Mucosa of gallbladder (tissue), 1 donor: ENCODE measurements around the gene P2RY8. TPM values are rescaled to one million over a fixed set of nuclear protein-coding genes. Genes with fewer than 3 reads are reported as not detected.
"Not testable (repeated sequence)": the region's sequence is repeated elsewhere in the genome, so short reads cannot be mapped to it uniquely, and the experiment has no call there.

Experiments used
- DNase-seq: peaks from one replicate; pipeline ENCODE4 v3.0.0-alpha.2; 2020; ENCODE audit warnings: low spot score
- total RNA-seq: library from RNA; stranded (reverse); gene quantifications from one replicate; pipeline ENCODE4 v1.2.1, GENCODE V29; 2021
- donor health status: DM: no; HTN: no; CAD: no.

The P2RY8 gene
- total RNA-seq, 1 donor from 2014 or later, result 2.3 TPM

- no peak for DNase-seq
Measured at GRCh38 chrX:1520350-1520749, 16.6 kb downstream of the P2RY8 start.

DNA sequence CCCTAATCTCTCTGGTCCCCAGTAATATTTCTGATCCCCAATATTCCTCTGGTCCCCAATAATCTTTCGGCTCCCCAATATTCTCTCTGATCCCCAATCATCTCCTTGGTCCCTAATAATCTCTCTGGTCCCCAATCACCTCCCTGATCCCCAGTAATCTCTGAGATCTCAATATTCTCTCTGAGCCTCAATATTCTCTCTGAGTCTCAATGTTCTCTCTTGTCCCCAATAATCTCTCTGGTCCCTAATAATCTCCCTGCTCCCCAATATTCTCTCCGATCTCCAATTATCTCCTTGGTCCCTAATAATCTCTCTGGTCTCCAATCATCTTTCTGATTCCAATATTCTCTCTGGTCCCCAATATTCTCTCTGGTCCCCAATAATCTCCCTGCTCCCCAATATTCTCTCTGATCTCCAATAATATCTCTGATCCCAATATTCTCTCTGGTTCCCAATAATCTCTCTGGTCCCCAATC lies 17.9 kb downstream of the P2RY8 start:
- DNase-seq, result no peak

GRCh38 chrX:1518512-1518911 lies 18.5 kb downstream of the P2RY8 start:
- no peak for DNase-seq

DNA sequence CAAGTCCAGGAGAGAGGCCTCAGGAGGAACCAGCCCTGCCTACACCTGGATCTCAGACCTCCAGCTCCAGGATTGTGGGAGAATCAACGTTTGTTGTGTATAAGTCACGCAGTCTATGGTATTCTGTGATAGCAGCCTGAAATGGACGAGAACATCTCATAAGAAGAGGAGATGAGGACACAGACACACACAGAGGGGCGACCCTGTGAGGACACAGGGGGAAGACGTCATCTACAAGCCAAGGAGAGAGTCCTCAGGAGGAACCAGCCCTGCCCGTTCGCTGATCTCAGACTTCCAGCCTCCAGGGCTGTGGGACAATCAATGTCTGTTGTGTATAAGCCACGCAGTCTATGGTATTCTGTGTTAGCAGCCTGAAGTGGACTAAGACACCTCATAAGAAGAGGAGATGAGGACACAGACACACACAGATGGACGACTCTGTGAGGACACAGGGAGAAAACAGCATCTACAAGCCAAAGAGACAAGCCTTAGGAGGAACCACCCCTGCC lies 20.3 kb downstream of the P2RY8 start:
- DNase-seq, result no peak

GRCh38 chrX:1511829-1512228 lies 25.2 kb downstream of the P2RY8 start:
- DNase-seq, result no peak

DNA sequence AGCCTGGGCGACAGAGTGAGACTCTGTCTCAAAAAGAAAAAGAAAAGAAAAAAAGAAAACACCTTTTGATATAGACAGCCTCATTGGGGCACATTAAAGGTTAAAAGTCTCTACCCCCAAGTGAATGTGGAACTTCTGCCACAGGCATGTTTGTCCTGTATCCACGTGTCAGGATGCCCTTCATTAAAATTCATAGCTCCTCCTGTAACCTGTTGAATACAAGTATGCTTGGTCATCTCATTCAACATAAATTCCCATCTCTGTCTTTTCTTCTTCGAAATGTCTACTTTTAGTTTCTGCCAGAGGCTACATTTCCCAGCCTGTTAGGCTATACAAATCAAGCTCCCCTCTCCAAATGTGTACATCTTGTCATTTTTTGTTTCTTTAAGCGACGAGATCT lies 25.8 kb downstream of the P2RY8 start:
- DNase-seq, result no peak

GRCh38 chrX:1507511-1508463 lies 29.2 kb downstream of the P2RY8 start:
- DNase-seq, result no peak

- DNase-seq, result no peak
Measured at GRCh38 chrX:1506916-1507315, 30.1 kb downstream of the P2RY8 start.

DNA sequence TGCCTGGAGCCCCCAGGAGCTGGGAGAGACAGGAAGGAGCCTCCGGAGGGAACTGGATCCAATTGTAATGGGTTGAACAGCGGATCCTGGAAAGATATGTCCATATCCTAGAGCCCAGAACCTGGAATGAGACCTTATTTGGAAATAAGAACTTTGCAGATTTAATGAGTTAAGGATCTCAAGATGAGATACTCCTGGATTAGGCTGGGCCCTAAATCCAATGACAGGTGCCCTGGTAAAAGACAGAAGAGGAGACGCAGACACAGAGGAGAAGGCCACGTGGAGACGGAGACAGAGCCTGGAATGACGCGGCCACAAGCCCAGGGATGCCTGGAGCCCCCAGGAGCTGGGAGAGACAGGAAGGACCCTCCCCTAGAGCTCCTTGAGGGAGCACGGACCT lies 34.1 kb downstream of the P2RY8 start:
- DNase-seq, result no peak

DNA sequence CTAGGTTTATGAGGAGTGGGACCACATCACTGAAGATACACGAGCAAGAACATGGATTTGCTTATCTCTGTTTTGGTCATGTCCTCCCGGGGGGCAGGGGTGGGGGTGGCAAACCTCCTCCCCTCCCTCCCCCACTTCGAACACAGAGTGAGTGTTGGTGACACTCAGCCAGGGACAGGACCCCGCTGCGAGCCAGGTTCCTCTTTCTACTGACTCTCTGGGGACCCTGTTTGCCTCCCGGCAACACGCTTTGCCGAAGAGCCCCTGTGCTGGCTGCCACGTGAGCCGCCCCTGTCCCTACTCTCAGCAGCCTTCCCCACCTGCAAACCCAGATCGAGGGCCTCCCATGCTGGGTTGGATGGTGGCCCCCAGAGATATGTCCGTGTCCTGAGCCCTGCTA lies 34.7 kb downstream of the P2RY8 start:
- no peak for DNase-seq

DNA sequence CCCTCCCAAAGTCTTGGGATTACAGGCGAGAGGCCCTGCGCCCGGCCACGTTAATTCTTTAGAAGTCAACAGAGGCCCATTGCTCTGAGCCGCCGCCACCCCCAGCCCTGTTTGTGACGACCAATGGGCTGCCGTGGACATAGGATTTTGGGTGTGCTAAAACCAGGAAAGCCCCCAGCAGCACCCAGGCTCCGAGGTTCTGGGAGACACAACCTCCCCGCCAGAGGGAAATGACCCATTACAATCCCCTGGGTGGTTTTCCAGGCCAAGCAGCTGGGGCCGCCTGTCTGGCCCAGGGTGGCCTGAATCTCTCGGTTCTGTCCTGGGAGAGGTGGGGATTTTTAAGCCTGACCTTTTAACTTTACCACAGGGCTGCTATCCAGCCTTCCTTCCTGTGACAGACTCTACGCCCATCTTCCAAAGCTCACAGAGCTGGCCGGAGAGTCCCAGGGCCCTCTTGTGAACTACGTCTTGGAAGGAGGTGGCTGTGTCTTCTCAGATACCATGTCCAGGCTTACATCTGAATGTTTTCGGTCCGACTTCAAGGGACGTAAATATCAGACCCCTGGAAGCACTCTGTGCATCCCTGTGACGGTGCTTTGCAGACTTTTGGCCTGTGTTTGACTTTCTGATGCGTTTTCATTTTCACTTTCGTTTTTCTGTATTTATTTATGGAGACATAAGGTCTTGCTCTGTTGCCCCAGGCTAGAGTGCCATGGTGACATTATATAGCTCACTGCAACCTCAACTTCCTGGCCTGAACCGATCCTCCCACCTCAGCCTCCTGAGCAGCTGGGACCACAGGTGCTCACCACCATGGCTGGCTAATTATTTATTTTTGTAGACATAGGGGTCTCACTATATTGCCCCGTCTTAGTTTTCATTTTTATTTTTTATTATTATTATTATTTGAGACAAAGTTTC lies 36.0 kb downstream of the P2RY8 start:
- no peak for DNase-seq

DNA sequence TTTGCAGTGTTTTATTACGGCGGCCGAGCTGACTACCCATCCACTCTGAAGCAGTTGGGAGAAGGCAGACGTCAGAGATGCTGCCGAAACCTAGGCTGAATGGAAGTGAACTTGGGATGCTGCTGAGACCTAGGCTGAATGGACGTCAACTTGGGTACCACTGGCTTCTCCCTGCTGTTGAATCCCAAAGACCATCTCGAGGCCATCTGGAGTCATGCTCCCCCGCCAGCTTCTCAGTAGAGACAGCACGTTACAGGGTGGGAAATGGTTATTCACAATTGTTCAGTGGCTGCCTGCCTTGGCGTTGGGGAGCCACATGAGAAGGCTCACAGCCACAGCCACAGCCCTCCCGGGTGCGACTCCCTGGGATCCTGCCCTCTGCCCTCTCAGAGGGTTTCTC lies 40.9 kb downstream of the P2RY8 start:
- DNase-seq, result no peak

- DNase-seq, result no peak
Measured at GRCh38 chrX:1493877-1494510, 43.0 kb downstream of the P2RY8 start.

DNA sequence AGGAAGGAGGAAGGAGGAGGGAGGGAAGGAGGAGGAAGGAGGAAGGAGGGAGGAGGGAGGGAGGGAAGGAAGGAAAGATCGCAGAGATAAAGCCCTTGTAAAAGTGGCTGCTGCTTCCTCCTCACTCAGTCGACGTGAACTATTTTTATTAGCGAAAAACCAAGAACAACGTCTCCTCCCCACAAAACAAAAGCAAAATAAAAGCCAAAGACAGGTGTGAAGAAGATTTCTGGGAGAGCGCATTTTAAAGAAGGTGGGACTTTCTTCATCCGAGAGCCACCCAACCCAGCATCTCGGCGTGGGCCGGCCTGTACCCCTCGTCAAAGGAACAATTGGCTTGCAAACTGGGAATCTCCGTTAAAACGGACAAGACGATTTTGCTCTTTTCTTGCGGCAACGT lies 43.6 kb downstream of the P2RY8 start:
- no peak for DNase-seq

- no peak for DNase-seq
Measured at GRCh38 chrX:1492421-1493012, 44.5 kb downstream of the P2RY8 start.

DNA sequence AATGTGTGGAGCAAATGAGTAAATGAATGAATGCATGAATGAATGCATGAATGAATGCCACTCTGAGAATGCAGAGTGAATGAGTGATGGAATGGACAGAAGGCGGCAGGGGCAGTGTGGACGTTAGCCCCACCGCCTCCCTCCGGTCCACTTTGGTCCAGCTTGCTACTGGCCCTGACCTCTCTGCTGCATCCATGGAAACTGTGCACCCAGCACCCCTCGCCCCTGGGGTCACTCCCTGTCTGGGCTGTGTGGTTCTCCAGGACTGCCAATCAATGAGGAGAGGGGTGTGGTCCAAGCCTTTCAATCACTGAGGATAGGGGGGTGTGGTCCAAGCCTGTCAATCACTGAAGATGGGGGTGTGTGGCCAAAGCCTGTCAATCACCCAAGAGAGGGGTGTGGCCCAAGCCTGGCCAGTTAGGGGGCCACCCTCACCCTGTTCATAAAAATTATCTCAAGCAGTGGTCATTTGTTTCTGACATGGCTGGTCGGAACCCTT lies 45.1 kb downstream of the P2RY8 start:
- DNase-seq, result no peak

- not testable (repeated sequence) for DNase-seq
Measured at GRCh38 chrX:1491248-1491647, 45.7 kb downstream of the P2RY8 start.

- DNase-seq, result not testable (repeated sequence)
Measured at GRCh38 chrX:1490723-1491122, 46.3 kb downstream of the P2RY8 start.

- not testable (repeated sequence) for DNase-seq
Measured at GRCh38 chrX:1489354-1489753, 47.6 kb downstream of the P2RY8 start.

DNA sequence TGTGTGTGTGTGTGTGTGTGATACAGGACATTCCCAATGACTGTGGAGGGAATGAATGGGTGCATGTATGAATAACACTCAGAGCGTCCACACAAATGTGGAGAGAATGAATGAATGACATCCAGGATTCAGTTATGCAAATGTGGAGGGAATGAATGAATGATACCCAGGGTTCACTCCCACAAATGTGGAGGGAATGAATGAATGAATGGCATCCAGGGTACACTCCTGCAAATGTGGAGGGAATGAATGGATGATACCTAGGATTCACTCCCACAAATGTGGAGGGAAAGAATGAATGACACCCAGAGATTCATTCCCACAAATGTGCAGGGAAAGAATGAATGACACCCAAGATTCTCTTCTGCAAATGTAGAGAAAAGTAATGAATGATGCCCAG lies 48.2 kb downstream of the P2RY8 start:
- no peak for DNase-seq

GRCh38 chrX:1488141-1488540 lies 48.8 kb downstream of the P2RY8 start:
- no peak for DNase-seq
